ENCODE measurements around the gene ASF1B.

ASF1B gene

GRCh38 chr19:14167576-14168138 is 31.3 kb upstream of the ASF1B start:
- H3K27me3 Mint-ChIP-seq: no peaks in the 10 kb centered on the region
- ATAC-seq (replicated peaks; ENCODE audit: extremely low read depth, poor library complexity, severe bottlenecking): peak; percentile 61
- H3K4me3 Mint-ChIP-seq: peak overlapping the region; percentile 78
- no peak for DNase-seq (ENCODE audit: low spot score in 2 of 2)
- peaks cover 29% of the 10 kb centered on the region for H3K4me1 Mint-ChIP-seq
- peak overlapping the region; percentile 88 for H3K27ac Mint-ChIP-seq (ENCODE audit: low read depth)
- H3K36me3 Mint-ChIP-seq (ENCODE audit: insufficient read depth): peaks cover 11% of the 10 kb centered on the region
- H3K9me3 Mint-ChIP-seq: no peaks in the 10 kb centered on the region

- DNase-seq (ENCODE audit: low spot score in 2 of 2) (no peak), ATAC-seq (replicated peaks; ENCODE audit: extremely low read depth, poor library complexity, severe bottlenecking) (peak; percentile 7)
- peaks cover 11% of the 10 kb centered on the region for H3K36me3 Mint-ChIP-seq (ENCODE audit: insufficient read depth)
- peak overlapping the region; percentile 78 for H3K4me3 Mint-ChIP-seq
- H3K27ac Mint-ChIP-seq (ENCODE audit: low read depth): peak overlapping the region; percentile 88
- no peaks in the 10 kb centered on the region for H3K27me3 Mint-ChIP-seq
- peaks cover 29% of the 10 kb centered on the region for H3K4me1 Mint-ChIP-seq
- no peaks in the 10 kb centered on the region for H3K9me3 Mint-ChIP-seq
These were observed 30.7 kb upstream of the ASF1B start for GRCh38 chr19:14166999-14167575.

GRCh38 chr19:14165990-14166830 is 29.8 kb upstream of the ASF1B start:
- H3K4me1 Mint-ChIP-seq: peaks cover 29% of the 10 kb centered on the region
- ATAC-seq (replicated peaks; ENCODE audit: extremely low read depth, poor library complexity, severe bottlenecking) (peak; percentile 39), DNase-seq (ENCODE audit: low spot score in 2 of 2) (no peak)
- H3K27me3 Mint-ChIP-seq: no peaks in the 10 kb centered on the region
- peaks cover 11% of the 10 kb centered on the region for H3K36me3 Mint-ChIP-seq (ENCODE audit: insufficient read depth)
- no peaks in the 10 kb centered on the region for H3K9me3 Mint-ChIP-seq
- H3K27ac Mint-ChIP-seq (ENCODE audit: low read depth): peak overlapping the region; percentile 88
- H3K4me3 Mint-ChIP-seq: peak overlapping the region; percentile 78

GRCh38 chr19:14164724-14165493 is 28.5 kb upstream of the ASF1B start:
- Mint-ChIP-seq H3K9me3 (no peaks in the 10 kb centered on the region), H3K36me3 (ENCODE audit: insufficient read depth) (peaks cover 11% of the 10 kb centered on the region), H3K4me3 (no peak overlapping the region), H3K27me3 (no peaks in the 10 kb centered on the region), H3K27ac (ENCODE audit: low read depth) (peak overlapping the region; percentile 88), H3K4me1 (peaks cover 29% of the 10 kb centered on the region)
- ATAC-seq (replicated peaks; ENCODE audit: extremely low read depth, poor library complexity, severe bottlenecking) (no peak), DNase-seq (ENCODE audit: low spot score in 2 of 2) (no peak)

GRCh38 chr19:14164082-14164481 is 27.7 kb upstream of the ASF1B start:
- Mint-ChIP-seq H3K27me3 (no peaks in the 10 kb centered on the region), H3K27ac (ENCODE audit: low read depth) (no peak overlapping the region), H3K9me3 (no peaks in the 10 kb centered on the region), H3K4me1 (peaks cover 29% of the 10 kb centered on the region), H3K4me3 (no peak overlapping the region), H3K36me3 (ENCODE audit: insufficient read depth) (peaks cover 11% of the 10 kb centered on the region)
- no peak for ATAC-seq (replicated peaks; ENCODE audit: extremely low read depth, poor library complexity, severe bottlenecking)
- DNase-seq (ENCODE audit: low spot score in 2 of 2): no peak

- H3K9me3 Mint-ChIP-seq: no peaks in the 10 kb centered on the region
- H3K27me3 Mint-ChIP-seq: no peaks in the 10 kb centered on the region
- no peak for DNase-seq (ENCODE audit: low spot score in 2 of 2)
- no peak overlapping the region for H3K27ac Mint-ChIP-seq (ENCODE audit: low read depth)
- peaks cover 11% of the 10 kb centered on the region for H3K36me3 Mint-ChIP-seq (ENCODE audit: insufficient read depth)
- H3K4me1 Mint-ChIP-seq: peaks cover 21% of the 10 kb centered on the region
- ATAC-seq (replicated peaks; ENCODE audit: extremely low read depth, poor library complexity, severe bottlenecking): no peak
- H3K4me3 Mint-ChIP-seq: no peak overlapping the region
These were observed 26.5 kb upstream of the ASF1B start for GRCh38 chr19:14162871-14163297.

GRCh38 chr19:14161305-14161704 is 24.9 kb upstream of the ASF1B start:
- Mint-ChIP-seq H3K4me3 (no peak overlapping the region), H3K27ac (ENCODE audit: low read depth) (no peak overlapping the region), H3K4me1 (peaks cover 7% of the 10 kb centered on the region), H3K27me3 (no peaks in the 10 kb centered on the region), H3K36me3 (ENCODE audit: insufficient read depth) (peaks cover 7% of the 10 kb centered on the region), H3K9me3 (no peaks in the 10 kb centered on the region)
- no peak for ATAC-seq (replicated peaks; ENCODE audit: extremely low read depth, poor library complexity, severe bottlenecking)
- DNase-seq (ENCODE audit: low spot score in 2 of 2): no peak

GRCh38 chr19:14160017-14160703 is 23.8 kb upstream of the ASF1B start:
- no peak for ATAC-seq (replicated peaks; ENCODE audit: extremely low read depth, poor library complexity, severe bottlenecking)
- Mint-ChIP-seq H3K36me3 (ENCODE audit: insufficient read depth) (peaks cover 4% of the 10 kb centered on the region), H3K9me3 (no peaks in the 10 kb centered on the region), H3K4me1 (no peaks in the 10 kb centered on the region), H3K27me3 (no peaks in the 10 kb centered on the region), H3K4me3 (no peak overlapping the region), H3K27ac (ENCODE audit: low read depth) (peak overlapping the region; percentile 29)
- no peak for DNase-seq (ENCODE audit: low spot score in 2 of 2)

GRCh38 chr19:14159059-14159458 is 22.7 kb upstream of the ASF1B start:
- Mint-ChIP-seq H3K27ac (ENCODE audit: low read depth) (no peak overlapping the region), H3K4me3 (no peak overlapping the region), H3K9me3 (no peaks in the 10 kb centered on the region), H3K36me3 (ENCODE audit: insufficient read depth) (peaks cover 4% of the 10 kb centered on the region), H3K4me1 (no peaks in the 10 kb centered on the region), H3K27me3 (no peaks in the 10 kb centered on the region)
- ATAC-seq (replicated peaks; ENCODE audit: extremely low read depth, poor library complexity, severe bottlenecking) (no peak), DNase-seq (ENCODE audit: low spot score in 2 of 2) (no peak)

- Mint-ChIP-seq H3K27ac (ENCODE audit: low read depth) (no peak overlapping the region), H3K9me3 (no peaks in the 10 kb centered on the region), H3K4me1 (no peaks in the 10 kb centered on the region), H3K27me3 (no peaks in the 10 kb centered on the region), H3K4me3 (no peak overlapping the region), H3K36me3 (ENCODE audit: insufficient read depth) (peaks cover 4% of the 10 kb centered on the region)
- ATAC-seq (replicated peaks; ENCODE audit: extremely low read depth, poor library complexity, severe bottlenecking) (no peak), DNase-seq (ENCODE audit: low spot score in 2 of 2) (no peak)
These were observed 22.1 kb upstream of the ASF1B start for GRCh38 chr19:14158276-14159023.

- H3K9me3 Mint-ChIP-seq: no peaks in the 10 kb centered on the region
- DNase-seq (ENCODE audit: low spot score in 2 of 2) (no peak), ATAC-seq (replicated peaks; ENCODE audit: extremely low read depth, poor library complexity, severe bottlenecking) (no peak)
- no peaks in the 10 kb centered on the region for H3K27me3 Mint-ChIP-seq
- no peaks in the 10 kb centered on the region for H3K4me1 Mint-ChIP-seq
- H3K4me3 Mint-ChIP-seq: no peak overlapping the region
- no peak overlapping the region for H3K27ac Mint-ChIP-seq (ENCODE audit: low read depth)
- H3K36me3 Mint-ChIP-seq (ENCODE audit: insufficient read depth): no peaks in the 10 kb centered on the region
These were observed 20.8 kb upstream of the ASF1B start for GRCh38 chr19:14156971-14157717.

All from central memory CD8-positive, alpha-beta T cell (primary cell).